Fibroblast of peridontal ligament (primary cell): ENCODE measurements around the gene STAT5A.
"Not testable (repeated sequence)": the region's sequence is repeated elsewhere in the genome, so short reads cannot be mapped to it uniquely, and the experiment has no call there.

ENCODE experiments used
- DNase-seq: peaks from one replicate; pipeline ENCODE4 v3.0.0-alpha.2; 2010; ENCODE audit errors: extremely low read depth

The STAT5A gene

DNA sequence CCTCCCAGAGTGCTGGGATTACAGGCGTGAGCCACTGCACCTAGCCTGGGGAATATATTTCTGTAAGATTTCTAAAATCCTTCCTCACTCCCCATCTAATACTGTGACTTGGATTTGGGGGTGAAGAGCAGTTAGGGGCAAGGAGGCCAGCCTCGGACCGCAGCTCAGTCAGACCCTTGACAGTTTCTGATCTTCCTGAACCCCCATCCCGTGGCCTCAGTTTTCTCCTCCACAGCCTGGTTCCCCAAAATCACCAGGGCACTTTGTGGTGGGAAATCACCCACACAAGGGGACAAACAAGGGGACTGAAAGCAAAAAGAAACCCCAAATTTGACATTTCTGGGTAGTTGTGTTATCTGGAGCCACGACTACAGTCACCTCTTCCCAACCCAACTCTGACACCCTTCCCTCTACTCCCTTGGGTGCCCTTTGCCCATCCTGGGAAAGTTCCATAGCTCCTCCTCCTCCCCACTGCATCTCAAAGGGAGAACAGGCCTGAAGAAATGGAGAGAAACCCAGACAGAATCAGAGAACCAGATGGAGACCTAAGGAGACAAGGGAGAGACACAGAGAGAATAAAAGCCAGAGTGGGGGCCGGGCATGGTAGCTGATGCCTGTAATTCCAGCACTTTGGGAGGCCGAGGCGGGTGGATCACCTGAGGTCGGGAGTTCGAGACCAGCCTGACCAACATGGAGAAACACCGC lies 2.8 kb upstream of the STAT5A start:
- no peak for DNase-seq

DNA sequence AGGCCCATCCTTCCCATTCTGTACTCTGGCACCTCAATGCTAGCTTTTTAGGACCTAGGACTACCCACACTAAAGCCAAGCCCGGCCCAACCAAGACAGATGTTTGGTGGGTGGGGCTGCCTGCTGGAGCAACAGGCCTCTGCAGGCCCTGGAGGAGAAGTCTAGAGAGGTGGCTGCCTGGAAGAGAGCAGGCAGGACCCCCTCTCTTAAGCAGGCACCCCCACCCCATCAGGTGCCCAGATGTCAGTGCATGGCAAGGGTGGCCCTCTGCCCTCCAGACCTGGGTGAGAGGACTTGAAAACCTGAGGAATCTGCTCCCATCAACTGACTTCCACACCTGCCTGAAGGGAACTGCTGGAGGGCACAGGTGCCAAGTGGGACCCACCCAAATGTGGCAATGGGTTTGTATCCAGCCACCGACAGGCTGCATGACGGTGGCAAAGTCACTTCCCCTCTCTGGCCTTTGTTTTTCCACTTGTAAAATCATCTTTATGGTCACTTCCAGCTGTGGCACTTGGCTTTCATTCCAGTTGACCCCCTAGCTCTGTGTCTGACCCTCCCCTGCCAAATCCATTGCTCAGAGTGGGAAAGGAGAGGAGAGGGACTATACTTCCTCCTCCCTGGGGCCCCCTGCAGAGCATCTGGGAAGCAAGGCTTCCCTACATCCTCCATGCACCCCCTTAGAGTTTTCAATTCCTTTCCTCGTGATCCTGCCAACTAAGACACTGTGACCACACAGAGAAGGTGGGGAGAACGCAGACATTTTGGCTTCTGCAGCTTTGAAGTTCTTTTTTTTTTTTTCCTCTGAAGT lies 1.7 kb upstream of the STAT5A start:
- peak; percentile 30 for DNase-seq

DNA sequence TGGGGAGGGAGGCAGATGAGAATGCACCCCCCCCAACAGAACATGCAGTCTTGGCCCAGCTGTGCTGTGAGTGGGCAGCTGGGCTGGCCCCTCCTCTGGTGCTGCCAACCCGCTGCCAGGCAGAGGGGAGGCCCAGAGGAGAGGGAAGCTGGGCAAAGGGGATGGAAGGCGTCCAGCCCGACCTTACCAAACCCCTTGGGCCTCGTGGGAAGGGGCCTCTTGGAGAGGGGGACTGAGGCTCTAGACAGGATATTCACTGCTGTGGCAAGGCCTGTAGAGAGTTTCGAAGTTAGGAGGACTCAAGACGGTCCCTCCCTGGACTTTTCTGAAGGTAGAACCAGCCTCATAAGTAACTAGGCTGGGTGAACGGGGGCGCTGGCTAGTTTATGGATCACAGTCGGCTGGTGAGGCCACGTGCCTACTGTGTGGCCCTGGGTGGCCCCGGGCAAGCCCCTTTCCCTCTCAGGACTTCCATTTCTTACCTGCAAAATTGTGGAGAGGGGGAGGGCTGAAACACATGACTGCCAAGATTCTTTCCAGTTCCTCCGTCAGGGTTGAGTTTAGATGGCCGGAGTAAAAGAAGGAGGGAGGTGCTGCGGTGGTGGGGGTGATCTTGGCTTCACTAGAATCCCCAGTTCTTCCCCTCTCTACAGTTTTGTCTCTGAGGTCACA lies 857 bp upstream of the STAT5A start:
- peak; percentile 50 for DNase-seq

DNA sequence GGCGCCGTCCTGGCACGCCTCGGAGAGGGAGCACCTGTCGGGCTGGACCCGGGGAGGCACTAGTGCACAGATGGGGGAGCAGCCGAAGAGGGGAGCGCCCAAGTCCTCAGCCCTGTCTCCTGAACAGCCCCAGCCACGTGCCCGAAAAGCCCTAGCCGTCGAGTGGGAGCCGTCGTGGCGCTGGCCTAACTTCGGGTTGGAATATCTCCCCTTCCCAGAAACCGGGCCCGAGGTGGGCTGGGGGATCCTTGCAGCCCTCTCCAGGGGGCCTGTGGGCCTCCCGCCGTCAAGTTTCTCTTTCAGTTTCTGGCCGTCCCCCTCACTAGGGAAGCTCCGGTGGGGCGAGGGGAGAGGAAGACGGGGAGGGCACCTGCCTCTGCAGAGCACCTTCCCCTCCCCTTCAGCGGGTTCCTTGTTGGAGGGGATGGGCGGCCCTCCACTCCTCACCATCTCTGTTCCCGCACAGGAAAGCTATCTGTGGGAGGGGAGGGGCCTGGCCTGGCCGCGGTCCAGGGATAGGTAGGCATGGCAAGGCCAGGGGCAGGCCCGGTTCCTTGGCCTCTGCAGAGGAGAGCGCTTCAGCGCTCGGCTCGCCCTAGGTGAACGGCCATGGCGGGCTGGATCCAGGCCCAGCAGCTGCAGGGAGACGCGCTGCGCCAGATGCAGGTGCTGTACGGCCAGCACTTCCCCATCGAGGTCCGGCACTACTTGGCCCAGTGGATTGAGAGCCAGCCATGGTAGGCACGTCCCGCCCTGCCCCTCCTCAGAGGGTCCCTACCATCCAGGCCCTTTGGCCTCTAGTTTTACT lies 709 bp downstream of the STAT5A start:
- DNase-seq = no peak

DNA sequence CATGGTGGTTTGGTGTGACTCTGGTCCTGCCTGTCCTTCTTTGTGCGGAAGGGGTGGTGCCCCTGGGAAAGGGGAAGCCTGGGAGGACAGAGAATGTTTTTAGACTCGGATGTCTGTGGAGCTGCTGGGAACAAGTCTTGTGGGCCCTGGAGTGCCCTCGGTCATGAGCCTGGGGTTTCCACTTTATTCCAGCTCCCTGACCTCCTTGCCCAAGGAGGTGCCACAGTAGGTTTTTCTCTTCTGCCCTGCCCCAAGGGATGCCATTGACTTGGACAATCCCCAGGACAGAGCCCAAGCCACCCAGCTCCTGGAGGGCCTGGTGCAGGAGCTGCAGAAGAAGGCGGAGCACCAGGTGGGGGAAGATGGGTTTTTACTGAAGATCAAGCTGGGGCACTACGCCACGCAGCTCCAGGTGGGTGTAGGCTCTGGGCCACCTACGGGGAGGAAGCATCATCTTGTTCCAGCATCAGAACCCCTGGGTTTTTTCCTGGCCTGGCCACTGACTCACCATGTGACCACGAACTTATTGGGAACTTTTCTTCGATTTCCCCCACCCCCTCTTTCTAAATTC lies 1.4 kb downstream of the STAT5A start:
- DNase-seq = no peak

DNA sequence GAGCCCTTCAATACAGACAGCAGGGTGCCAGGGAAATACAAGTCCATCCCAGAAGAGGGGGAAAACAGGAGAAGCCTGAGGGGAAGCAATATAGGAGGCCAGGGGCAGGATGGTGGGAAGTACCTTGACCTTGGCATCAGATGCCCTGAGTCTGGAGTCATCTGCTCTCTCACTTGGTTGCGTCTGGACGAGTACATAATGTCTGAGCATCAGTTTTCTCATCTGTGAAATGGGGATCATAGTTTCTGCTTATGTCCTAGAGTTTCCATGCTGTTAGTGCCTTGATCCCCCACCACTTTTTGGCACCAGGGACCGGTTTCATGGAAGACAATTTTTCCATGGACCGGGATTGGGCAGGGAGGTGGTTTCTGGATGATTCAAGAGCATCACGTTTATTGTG lies 2.3 kb downstream of the STAT5A start:
- no peak for DNase-seq

DNA sequence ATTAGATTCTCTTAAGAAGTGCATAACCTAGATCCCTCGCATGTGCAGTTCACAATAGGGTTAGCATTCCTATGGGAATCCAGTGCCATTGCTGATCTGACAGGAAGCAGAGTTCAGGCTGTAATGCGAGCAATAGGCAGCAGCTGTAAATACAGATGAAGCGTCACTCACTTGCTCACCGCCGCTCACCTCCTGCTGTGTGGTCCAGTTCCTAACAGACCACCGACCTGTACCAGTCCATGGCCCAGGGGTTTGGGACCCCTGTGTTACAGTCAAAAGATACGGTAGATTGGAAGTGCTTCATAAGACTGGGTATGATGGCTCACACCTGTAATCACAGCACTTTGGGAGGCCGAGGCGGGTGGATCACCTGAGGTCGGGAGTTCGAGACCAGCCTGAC lies 2.8 kb downstream of the STAT5A start:
- no peak for DNase-seq

DNA sequence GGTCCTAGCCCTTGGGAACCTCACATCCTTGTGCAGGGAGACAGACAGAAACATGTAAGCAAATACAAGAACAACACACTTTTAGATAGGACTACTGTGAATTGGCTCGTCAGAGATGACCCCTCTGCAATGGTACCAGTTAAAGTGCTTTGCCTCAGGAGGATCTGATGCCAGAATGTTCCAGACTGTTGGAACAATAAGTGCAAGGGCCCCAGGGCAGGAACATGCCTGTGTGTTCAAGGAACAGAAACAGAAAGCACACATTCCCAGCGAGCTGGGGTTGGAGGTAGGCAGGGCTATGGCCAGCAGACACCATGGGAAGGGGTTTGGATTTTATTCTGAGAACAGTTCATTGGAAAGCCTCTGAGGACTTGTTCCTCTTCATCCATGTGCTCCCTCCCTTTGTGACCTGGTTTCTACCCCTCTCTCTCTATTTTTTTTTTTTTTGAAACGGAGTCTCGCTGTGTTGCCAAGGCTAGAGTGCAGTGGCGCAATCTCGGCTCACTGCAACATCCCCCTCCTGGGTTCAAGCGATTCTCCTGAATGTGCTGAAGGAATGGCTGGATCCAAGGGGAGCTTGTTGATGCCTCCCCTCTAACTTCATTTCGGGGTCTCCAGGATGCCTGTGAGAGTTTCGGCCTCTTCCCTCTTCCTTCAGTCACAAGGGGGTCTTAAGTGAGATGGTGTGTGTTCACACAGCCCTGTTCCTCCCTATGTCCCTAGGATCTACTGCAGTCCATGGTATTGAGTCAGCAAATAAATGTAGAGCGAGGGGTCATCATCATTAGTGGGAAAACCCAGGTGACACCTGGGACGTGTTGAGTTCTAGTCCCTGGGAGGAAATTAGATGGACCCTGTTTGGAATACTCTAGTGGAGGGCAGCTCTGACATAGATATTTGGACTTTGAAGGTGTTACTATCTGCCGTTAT lies 6.4 kb downstream of the STAT5A start:
- no peak for DNase-seq

DNA sequence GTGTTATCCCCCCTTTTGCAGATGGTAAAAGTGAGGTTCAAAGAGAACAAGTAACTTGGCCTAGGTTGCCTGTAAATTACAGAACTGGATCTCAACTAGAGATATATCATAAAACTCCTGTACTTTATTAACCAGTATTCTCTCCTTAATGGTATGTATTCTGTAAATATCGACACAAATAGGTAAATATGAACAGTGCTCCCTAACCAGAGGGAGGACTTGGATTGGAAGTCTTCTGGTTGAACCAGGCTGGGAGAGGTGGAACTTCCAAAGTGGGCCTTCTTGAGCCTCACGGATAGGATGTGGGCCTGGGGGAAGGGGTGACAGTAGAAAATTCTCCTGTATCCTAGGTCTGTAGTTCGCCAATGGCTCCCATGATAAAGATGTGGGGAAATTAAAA lies 7.7 kb downstream of the STAT5A start:
- DNase-seq = no peak

DNA sequence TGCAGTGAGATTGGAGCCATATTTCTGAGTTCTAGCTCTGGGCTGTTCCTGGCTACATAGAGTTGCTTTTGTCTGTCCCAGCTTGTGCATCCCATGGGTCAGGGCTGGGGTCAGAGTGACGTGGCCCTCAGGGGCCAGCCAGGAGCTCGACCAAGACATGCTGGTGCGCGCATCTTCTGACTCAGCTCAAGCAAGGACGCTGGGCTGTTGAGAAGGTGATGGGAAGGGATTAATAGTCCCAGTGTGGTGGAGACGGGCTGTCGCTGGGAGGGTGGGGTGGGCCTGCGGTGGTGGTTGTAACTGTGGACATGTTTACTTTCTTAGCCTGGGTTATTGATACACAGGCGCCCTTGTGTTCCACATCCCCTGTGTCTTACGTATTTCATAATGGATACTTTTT lies 9.5 kb downstream of the STAT5A start:
- not testable (repeated sequence) for DNase-seq

DNA sequence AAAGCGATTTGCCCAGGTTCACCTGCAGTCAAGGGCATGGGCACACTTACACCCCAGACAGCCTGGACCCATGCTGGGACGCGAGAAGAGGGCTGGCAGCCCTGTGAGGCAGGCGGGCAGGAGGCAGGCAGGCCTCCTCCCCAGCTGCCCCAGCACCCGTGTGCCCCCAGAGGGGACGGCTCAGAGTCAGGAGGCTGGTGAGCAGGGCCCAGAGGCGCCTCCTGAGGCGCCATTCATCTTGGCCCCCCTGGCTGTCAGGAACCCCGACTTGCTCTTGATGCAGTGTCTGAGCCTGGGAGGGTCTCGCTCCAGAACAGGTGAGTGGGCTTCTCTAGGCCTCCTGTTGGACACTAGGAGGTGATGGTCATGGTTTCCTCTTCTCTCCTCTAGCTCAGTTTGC lies 11.1 kb downstream of the STAT5A start:
- not testable (repeated sequence) for DNase-seq

DNA sequence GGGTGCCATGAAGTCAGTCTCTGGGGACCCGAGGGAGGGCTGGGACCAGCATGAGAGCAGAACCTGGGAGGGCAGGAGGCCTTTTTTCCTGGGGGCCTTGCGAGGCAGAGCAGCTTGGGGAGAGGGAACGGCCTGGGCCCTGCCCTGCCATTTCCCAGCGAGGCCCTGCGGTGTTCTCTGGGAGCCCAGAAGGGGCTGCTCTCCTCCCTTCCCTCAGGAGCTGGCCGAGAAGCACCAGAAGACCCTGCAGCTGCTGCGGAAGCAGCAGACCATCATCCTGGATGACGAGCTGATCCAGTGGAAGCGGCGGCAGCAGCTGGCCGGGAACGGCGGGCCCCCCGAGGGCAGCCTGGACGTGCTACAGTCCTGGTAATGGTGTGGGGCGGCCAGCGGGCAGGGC lies 11.6 kb downstream of the STAT5A start:
- not testable (repeated sequence) for DNase-seq

DNA sequence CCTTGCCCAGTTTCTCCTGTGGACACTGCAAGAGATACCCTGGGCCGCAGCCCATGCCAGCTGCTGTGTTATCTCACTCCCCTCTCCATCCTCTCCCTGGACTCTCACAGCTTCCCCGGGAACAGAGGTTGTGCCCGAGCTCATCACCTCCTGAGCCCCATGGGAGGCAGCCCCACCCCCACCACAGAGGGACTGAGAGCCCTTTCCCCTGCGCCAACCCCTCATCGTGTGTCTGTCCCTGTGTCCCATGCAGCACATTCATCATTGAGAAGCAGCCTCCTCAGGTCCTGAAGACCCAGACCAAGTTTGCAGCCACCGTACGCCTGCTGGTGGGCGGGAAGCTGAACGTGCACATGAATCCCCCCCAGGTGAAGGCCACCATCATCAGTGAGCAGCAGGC lies 12.7 kb downstream of the STAT5A start:
- DNase-seq = no peak

DNA sequence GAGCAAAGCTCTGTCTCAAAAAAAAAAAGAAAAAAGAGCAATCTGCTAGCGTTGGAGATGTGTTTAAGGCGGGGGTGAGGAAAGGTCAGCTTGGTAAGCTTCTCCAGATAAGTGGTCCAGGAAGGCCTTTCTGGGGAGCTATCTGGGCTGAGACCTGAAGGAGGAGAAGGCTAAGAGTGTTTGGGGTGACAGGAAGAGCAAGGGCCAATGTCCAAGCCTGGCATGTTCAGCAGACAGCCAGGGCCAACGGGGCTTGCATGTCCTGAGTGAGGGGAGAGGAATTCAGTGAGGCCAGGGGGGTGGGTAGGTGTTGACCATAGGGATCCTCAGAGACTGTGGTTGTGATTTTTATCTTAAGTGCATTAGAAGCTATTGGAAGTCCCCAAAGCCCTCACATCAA lies 15.4 kb downstream of the STAT5A start:
- DNase-seq = no peak

DNA sequence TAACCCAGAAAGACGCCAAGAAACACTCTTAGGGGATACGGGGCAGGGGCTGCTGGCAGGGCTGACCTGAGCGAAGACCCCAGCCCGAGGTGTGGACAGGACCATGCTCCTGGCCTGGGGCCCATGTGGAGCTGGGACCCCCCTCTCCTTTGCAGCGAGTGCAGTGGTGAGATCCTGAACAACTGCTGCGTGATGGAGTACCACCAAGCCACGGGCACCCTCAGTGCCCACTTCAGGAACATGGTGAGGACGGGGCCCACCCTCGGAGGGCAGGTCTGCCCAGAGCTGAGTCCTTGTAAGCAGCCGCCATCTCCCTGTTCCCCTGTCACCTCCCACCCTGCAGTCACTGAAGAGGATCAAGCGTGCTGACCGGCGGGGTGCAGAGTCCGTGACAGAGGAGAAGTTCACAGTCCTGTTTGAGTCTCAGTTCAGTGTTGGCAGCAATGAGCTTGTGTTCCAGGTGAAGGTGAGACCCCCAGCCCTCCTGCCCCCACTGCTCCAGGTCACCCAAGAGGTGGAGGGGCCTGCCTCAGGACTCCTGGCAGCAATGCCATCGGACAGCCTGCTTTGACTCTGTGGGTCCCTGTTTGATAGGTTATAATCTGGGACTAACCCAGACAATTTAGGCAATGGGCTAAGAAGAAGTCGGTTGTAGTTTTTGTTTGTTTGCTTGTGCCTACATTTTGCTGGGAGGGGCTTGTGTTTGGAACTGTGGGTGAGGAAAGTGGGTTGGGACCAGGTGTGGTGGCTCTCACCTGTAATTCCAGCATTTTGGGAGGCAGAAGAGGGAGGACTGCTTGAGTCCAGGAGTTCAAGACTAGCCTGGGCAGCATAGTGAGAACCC lies 16.1 kb downstream of the STAT5A start:
- DNase-seq = no peak

DNA sequence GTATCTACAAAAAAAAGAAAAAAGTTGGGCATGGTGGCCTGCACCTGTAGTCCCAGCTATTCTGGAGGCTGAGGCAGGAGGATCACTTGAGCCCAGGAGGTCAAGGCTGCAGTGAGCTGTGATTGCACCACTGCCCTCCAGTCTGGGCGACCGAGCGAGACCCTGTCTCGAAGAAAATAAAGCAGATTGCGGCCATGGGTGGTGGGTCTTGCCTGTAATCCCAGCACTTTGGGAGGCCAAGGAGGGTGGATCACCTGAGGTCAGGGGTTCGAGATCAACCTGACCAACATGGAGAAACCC lies 16.7 kb downstream of the STAT5A start:
- DNase-seq = not testable (repeated sequence)

DNA sequence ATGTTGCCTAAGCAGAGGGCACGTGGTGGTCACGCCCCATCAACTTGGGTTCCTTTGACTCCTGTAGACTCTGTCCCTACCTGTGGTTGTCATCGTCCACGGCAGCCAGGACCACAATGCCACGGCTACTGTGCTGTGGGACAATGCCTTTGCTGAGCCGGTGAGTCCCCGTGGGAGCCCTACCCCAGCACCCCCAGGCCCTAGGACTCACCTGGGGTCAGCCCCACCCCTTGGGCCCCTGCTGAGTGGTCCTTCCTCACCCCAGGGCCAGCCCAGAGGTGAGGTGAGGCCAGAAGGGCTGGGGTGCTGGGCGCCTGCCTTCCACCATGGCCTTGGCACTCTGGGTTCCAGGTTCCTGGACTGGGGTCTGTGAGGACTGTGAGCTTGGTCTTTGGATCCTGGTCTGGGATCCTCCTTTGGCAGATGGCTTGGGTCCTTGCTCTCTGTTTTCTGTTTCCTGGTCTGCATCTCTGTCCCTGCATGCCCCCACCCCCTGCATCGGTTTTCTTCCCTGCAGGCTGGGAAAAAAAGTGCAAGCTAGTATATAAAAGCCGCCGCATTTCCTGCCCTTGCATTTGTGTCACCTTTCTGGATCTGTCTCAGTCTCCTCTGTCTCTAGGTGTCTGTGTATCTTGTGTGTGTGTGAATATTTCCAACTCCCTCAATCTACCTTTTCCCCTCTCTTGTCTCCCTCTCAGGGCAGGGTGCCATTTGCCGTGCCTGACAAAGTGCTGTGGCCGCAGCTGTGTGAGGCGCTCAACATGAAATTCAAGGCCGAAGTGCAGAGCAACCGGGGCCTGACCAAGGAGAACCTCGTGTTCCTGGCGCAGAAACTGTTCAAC lies 17.5 kb downstream of the STAT5A start:
- DNase-seq = no peak

DNA sequence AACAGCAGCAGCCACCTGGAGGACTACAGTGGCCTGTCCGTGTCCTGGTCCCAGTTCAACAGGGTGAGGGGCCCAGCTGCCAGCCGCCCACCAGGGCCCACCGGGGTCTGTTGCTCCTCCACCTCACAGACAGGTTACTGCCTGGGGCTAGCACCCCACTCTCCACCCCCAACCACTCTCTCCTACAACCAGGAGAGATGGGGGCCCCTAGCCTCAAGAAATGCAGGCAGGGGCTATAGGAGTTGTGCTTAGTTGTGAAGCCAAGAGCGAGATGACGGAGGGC lies 18.0 kb downstream of the STAT5A start:
- no peak for DNase-seq

DNA sequence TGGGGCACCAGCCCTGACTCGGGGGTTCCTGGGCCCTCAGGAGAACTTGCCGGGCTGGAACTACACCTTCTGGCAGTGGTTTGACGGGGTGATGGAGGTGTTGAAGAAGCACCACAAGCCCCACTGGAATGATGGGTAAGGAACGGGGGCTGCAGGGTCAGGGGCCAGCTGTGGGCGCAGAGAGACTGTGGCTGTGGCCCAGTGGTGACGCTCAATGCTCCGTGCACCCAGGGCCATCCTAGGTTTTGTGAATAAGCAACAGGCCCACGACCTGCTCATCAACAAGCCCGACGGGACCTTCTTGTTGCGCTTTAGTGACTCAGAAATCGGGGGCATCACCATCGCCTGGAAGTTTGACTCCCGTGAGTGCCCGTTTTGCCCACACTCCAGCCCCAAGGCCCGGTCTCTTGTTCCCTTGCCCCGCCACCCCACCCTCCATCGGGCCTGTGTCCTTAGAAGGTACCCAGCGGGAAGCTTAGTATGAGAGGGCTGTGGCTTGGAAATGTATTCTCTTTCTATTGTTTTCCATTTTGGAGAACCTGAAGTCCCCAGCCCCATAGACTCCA lies 19.1 kb downstream of the STAT5A start:
- DNase-seq = no peak
